HCT116 (cell line): Measurements from ENCODE around the gene ALK. TPM values are rescaled to one million over a fixed set of nuclear protein-coding genes. Genes with fewer than 3 reads are reported as not detected.

Experiments
- ATAC-seq: fragments of 200-7000 bp; cut with Tn5 transposase; 2 replicates; pipeline ENCODE4 v1.9.1; 2020; ENCODE audit warnings: mild to moderate bottlenecking, moderate library complexity
- BruUV-seq: library from RNA; stranded (reverse); fragments of 400-500 nt; replicated peaks from 2 replicates; lab custom pipeline; 2021; lab: Mats Ljungman, UMichigan
- CTCF ChIA-PET: fragments of 300-600 bp; sonication (Branson Sonifier 250); formaldehyde crosslinking; loops from one replicate; lab custom pipeline; 2021; ENCODE audit warnings: antibody characterized with exemption; lab: Charles Lee
- POLR2A ChIA-PET: fragments of 300-600, 350-600 bp; sonication (Branson Sonifier 250); formaldehyde crosslinking; loops from one replicate; lab custom pipeline; 2021; ENCODE audit warnings: antibody characterized with exemption; lab: Charles Lee
- RAD21 ChIA-PET, 2 experiments: fragments of 300-600 bp; sonication (Branson Sonifier 250); formaldehyde crosslinking; loops; one replicate each; lab custom pipeline; 2023; ENCODE audit warnings: low total read pairs in 2 of 2; ENCODE audit not compliant: uncharacterized antibody in 2 of 2, unreplicated experiment in 2 of 2, low non-redundant PET in 1 of 2; lab: Charles Lee
- DNase-seq: peaks from one replicate; pipeline ENCODE4 v3.0.0-alpha.2; 2010; ENCODE audit warnings: low read depth, low spot score
- H2AFZ ChIP-seq: fragments of 200-600 bp; shearing (Covaris generic), sonication (generic); 2 replicates; pipeline ENCODE4 v1.6.1; 2017; ENCODE audit warnings: low read depth, mixed run types, mixed read lengths, antibody characterized with exemption, low read length; ENCODE audit not compliant: poor library complexity, severe bottlenecking
- H3K27ac ChIP-seq: 2 replicates; pipeline ENCODE4 v1.5.1; 2012; ENCODE audit warnings: low read depth, low read length
- H3K27me3 ChIP-seq: fragments of 200-600 bp; sonication (generic); 2 replicates; pipeline ENCODE4 v1.6.1; 2016; ENCODE audit warnings: mixed run types, low read length, mixed read lengths; ENCODE audit not compliant: insufficient read depth
- H3K36me3 ChIP-seq, 2 experiments: fragments of 200-500 bp in 1 of 2; fragments of 200-600 bp in 1 of 2; sonication (Bioruptor generic) in 1 of 2; sonication (generic) in 1 of 2; 2 replicates each; pipeline versions ENCODE4 v1.5.1 to v1.6.1; 2014 to 2016; ENCODE audit warnings: low read length in 2 of 2, inconsistent platforms in 1 of 2, mixed read lengths in 1 of 2, mixed run types in 1 of 2; ENCODE audit not compliant: insufficient read depth in 2 of 2, control insufficient read depth in 1 of 2
- H3K4me1 ChIP-seq, 2 experiments: fragments of 200-600 bp in 1 of 2; sonication (generic) in 1 of 2; 2 replicates each; pipeline versions ENCODE4 v1.5.1 to v1.6.1; 2012 to 2017; ENCODE audit warnings: low read length in 2 of 2, inconsistent platforms in 1 of 2, mild to moderate bottlenecking in 1 of 2, mixed read lengths in 1 of 2, mixed run types in 1 of 2, moderate library complexity in 1 of 2; ENCODE audit not compliant: insufficient read depth in 2 of 2, control insufficient read depth in 1 of 2
- H3K4me2 ChIP-seq: fragments of 200-600 bp; sonication (generic); 2 replicates; pipeline ENCODE4 v1.6.1; 2017; ENCODE audit warnings: mixed run types, low read length, mixed read lengths
- H3K4me3 ChIP-seq, 2 experiments: fragments of 200-600 bp in 1 of 2; sonication (generic) in 1 of 2; replicated peaks in 1 of 2; 2 replicates each; pipeline ENCODE4 v1.5.1; 2011 to 2016; ENCODE audit warnings: low read length in 2 of 2, control low read depth in 1 of 2, low read depth in 1 of 2, mild to moderate bottlenecking in 1 of 2, mixed read lengths in 1 of 2, mixed run types in 1 of 2
- H3K79me2 ChIP-seq: fragments of 200-600 bp; sonication (generic); 2 replicates; pipeline ENCODE4 v1.6.1; 2017; ENCODE audit warnings: mild to moderate bottlenecking, mixed run types, low read length, moderate library complexity, mixed read lengths; ENCODE audit not compliant: insufficient read depth
- H3K9ac ChIP-seq: fragments of 200-600 bp; sonication (generic); 2 replicates; pipeline ENCODE4 v1.6.1; 2016; ENCODE audit warnings: low read length, mixed read lengths
- H3K9me2 ChIP-seq: fragments of 200-600 bp; sonication (generic), shearing (Covaris generic); 2 replicates; pipeline ENCODE4 v1.6.1; 2017; ENCODE audit warnings: mixed run types, mild to moderate bottlenecking, moderate library complexity; ENCODE audit not compliant: insufficient read depth
- H3K9me3 ChIP-seq, 2 experiments: fragments of 200-500 bp in 1 of 2; fragments of 200-600 bp in 1 of 2; sonication (Bioruptor generic) in 1 of 2; sonication (generic) in 1 of 2; 2 replicates each; pipeline ENCODE4 v1.6.1; 2014 to 2017; ENCODE audit warnings: low read length in 2 of 2, mixed read lengths in 2 of 2, inconsistent platforms in 1 of 2, low read depth in 1 of 2, mild to moderate bottlenecking in 1 of 2, mixed run types in 1 of 2, moderate library complexity in 1 of 2; ENCODE audit not compliant: control insufficient read depth in 1 of 2, insufficient read depth in 1 of 2
- H4K20me1 ChIP-seq: fragments of 200-600 bp; sonication (generic), shearing (Covaris generic); 2 replicates; pipeline ENCODE4 v1.6.1; 2017; ENCODE audit warnings: mixed run types, mild to moderate bottlenecking, moderate library complexity; ENCODE audit not compliant: insufficient read depth
- CBX3 ChIP-seq: IDR thresholded peaks from 2 replicates; pipeline ENCODE4 v1.6.1; 2012; ENCODE audit warnings: low read depth
- CEBPB ChIP-seq: IDR thresholded peaks from 2 replicates; pipeline ENCODE4 v1.6.1; 2012; ENCODE audit warnings: low read depth
- EGR1 ChIP-seq: IDR thresholded peaks from 2 replicates; pipeline ENCODE4 v1.6.1; 2012; ENCODE audit warnings: low read depth
- EZH2 ChIP-seq: fragments of 200-600 bp; sonication (generic); IDR thresholded peaks from 2 replicates; pipeline ENCODE4 v1.6.1; 2017; ENCODE audit warnings: antibody characterized with exemption, mixed run types
- EZH2phosphoT487 ChIP-seq: fragments of 200-600 bp; IDR thresholded peaks from 2 replicates; pipeline ENCODE4 v1.6.1; 2018; ENCODE audit warnings: antibody characterized with exemption, borderline replicate concordance
- FOSL1 ChIP-seq: IDR thresholded peaks from 2 replicates; pipeline ENCODE4 v1.6.1; 2012; ENCODE audit warnings: low read depth
- POLR2A ChIP-seq: IDR thresholded peaks from 2 replicates; pipeline ENCODE4 v1.7.0; 2011; ENCODE audit warnings: borderline replicate concordance; ENCODE audit not compliant: insufficient read depth, insufficient read length; ENCODE audit errors: extremely low read depth
- POLR2AphosphoS5 ChIP-seq: IDR thresholded peaks from 2 replicates; pipeline ENCODE4 v1.6.1; 2011; ENCODE audit warnings: mild to moderate bottlenecking, low read depth, low read length, moderate library complexity
- SIN3A ChIP-seq: IDR thresholded peaks from 2 replicates; pipeline ENCODE4 v1.6.1; 2012; ENCODE audit warnings: low read depth
- SP1 ChIP-seq: IDR thresholded peaks from 2 replicates; pipeline ENCODE4 v1.6.1; 2012; ENCODE audit warnings: low read depth
- SRF ChIP-seq: IDR thresholded peaks from 2 replicates; pipeline ENCODE4 v1.6.1; 2012; ENCODE audit warnings: low read depth
- TCF7L2 ChIP-seq: IDR thresholded peaks from 2 replicates; pipeline ENCODE4 v1.7.0; 2011; ENCODE audit warnings: borderline replicate concordance, inconsistent platforms; ENCODE audit not compliant: insufficient read depth, insufficient read length; ENCODE audit errors: extremely low read depth
- YY1 ChIP-seq: IDR thresholded peaks from 2 replicates; pipeline ENCODE4 v1.6.1; 2011; ENCODE audit warnings: low read length, low read depth, moderate library complexity, mild to moderate bottlenecking; ENCODE audit not compliant: insufficient replicate concordance; ENCODE audit errors: extremely low read depth
- ZFX ChIP-seq: fragments of 450-650 bp; IDR thresholded peaks from 2 replicates; pipeline ENCODE4 v1.6.1; 2017
- intact Hi-C: fragments of 100-400 bp; cut with micrococcal nuclease; formaldehyde crosslinking; loops from 2 replicates; pipeline ENCODE4 v1.10.0; 2022
- total RNA-seq: library from RNA; stranded (reverse); gene quantifications from one replicate; pipeline ENCODE4 v1.2.1, GENCODE V29; 2021; ENCODE audit not compliant: unreplicated experiment
- TF ChIP-seq, protein P1 (sequence below): IDR thresholded peaks from 2 replicates; pipeline ENCODE4 v1.6.1; 2011; ENCODE audit warnings: mild to moderate bottlenecking, low read length, moderate library complexity; ENCODE audit not compliant: insufficient replicate concordance; ENCODE audit errors: extremely low read depth
- TF ChIP-seq, protein P2 (sequence below): IDR thresholded peaks from 2 replicates; pipeline ENCODE4 v1.6.1; 2012; ENCODE audit warnings: low read depth
- TF ChIP-seq, protein P3 (sequence below): IDR thresholded peaks from 2 replicates; pipeline ENCODE4 v1.6.1; 2012

ALK gene
- total RNA-seq, 1 experiment from 2014 or later: not detected

DNA sequence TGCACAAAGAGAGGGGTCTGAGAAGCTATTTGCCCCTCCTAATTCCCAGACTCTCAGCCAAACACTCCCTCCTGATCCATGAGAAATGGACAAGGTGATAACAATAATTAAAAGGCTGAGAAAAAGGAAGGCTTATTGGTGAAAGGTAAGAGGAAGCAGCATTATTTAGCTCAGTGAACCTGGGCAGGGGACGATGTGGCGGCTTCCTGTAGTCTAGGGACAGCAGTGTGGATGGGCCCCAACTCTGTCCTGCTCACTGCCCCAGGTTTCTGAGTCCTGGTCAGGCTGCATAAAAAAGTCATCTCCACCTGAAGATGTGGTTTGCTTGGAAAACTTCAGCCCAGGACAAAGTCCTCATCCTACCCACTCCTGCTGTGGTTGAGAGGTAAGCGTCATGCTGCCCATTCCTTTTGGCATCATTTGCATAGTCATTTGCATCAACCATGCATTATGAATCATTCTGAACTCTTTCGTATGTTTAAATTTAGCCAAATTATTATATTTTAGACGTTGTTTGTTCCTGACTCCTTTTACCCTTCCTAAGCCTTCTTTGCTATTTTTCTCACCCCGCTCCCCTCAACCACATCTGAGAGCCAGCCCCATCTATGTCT, 679.3 kb downstream of the ALK start:
- H3K4me2 ChIP-seq: no peak overlapping the region
- H3K27me3 ChIP-seq: peaks cover 35% of the 10 kb centered on the region; the same call in 1 of the 2 replicates
- intact Hi-C loops: no loop called here
- H3K4me1 ChIP-seq: no peaks in the 10 kb centered on the region
- H3K27ac ChIP-seq: no peak overlapping the region
- TF ChIP-seq ZFX (no peak), EGR1 (no peak), FOSL1 (no peak), EZH2 (no peak), CBX3 (no peak), POLR2AphosphoS5 (no peak), POLR2A (no peak), EZH2phosphoT487 (no peak), SP1 (no peak), TCF7L2 (no peak), CEBPB (no peak), YY1 (no peak), SRF (no peak), SIN3A (no peak)
- TF ChIP-seq, protein P1, sequence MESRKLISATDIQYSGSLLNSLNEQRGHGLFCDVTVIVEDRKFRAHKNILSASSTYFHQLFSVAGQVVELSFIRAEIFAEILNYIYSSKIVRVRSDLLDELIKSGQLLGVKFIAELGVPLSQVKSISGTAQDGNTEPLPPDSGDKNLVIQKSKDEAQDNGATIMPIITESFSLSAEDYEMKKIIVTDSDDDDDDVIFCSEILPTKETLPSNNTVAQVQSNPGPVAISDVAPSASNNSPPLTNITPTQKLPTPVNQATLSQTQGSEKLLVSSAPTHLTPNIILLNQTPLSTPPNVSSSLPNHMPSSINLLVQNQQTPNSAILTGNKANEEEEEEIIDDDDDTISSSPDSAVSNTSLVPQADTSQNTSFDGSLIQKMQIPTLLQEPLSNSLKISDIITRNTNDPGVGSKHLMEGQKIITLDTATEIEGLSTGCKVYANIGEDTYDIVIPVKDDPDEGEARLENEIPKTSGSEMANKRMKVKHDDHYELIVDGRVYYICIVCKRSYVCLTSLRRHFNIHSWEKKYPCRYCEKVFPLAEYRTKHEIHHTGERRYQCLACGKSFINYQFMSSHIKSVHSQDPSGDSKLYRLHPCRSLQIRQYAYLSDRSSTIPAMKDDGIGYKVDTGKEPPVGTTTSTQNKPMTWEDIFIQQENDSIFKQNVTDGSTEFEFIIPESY: no peak
- TF ChIP-seq, protein P2, sequence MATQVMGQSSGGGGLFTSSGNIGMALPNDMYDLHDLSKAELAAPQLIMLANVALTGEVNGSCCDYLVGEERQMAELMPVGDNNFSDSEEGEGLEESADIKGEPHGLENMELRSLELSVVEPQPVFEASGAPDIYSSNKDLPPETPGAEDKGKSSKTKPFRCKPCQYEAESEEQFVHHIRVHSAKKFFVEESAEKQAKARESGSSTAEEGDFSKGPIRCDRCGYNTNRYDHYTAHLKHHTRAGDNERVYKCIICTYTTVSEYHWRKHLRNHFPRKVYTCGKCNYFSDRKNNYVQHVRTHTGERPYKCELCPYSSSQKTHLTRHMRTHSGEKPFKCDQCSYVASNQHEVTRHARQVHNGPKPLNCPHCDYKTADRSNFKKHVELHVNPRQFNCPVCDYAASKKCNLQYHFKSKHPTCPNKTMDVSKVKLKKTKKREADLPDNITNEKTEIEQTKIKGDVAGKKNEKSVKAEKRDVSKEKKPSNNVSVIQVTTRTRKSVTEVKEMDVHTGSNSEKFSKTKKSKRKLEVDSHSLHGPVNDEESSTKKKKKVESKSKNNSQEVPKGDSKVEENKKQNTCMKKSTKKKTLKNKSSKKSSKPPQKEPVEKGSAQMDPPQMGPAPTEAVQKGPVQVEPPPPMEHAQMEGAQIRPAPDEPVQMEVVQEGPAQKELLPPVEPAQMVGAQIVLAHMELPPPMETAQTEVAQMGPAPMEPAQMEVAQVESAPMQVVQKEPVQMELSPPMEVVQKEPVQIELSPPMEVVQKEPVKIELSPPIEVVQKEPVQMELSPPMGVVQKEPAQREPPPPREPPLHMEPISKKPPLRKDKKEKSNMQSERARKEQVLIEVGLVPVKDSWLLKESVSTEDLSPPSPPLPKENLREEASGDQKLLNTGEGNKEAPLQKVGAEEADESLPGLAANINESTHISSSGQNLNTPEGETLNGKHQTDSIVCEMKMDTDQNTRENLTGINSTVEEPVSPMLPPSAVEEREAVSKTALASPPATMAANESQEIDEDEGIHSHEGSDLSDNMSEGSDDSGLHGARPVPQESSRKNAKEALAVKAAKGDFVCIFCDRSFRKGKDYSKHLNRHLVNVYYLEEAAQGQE: no peak
- TF ChIP-seq, protein P3, sequence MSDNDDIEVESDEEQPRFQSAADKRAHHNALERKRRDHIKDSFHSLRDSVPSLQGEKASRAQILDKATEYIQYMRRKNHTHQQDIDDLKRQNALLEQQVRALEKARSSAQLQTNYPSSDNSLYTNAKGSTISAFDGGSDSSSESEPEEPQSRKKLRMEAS: no peak
- no TSS peak for BruUV-seq
- H2AFZ ChIP-seq: no peak overlapping the region
- no peaks in the 10 kb centered on the region for H3K36me3 ChIP-seq
- H3K9me2 ChIP-seq: no peaks in the 10 kb centered on the region
- no peak overlapping the region for H3K4me3 ChIP-seq
- DNase-seq (no peak), ATAC-seq (no peak)
- no peaks in the 10 kb centered on the region for H4K20me1 ChIP-seq
- H3K9ac ChIP-seq: no peak overlapping the region
- H3K9me3 ChIP-seq: no peaks in the 10 kb centered on the region
- ChIA-PET CTCF (interaction anchor here (1.6 kb wide), 1 partner anchor 10 kb away, joined by 4 read pairs; no protein-coding TSS in a partner anchor), RAD21 (interaction anchor here in 1 of 2 experiments (0.7 kb wide), 1 partner anchor 225 kb away, joined by 3 read pairs; no protein-coding TSS in a partner anchor), POLR2A (no interaction called here)
- H3K79me2 ChIP-seq: no peaks in the 10 kb centered on the region
